SK-N-DZ (cell line): ENCODE results near the gene CHIT1.
A peak's percentile ranks its signal among the peaks of the same experiment; 100 is the strongest.

Experiments
- DNase-seq: peaks from one replicate; pipeline ENCODE4 v3.0.0-alpha.2; 2015; ENCODE audit warnings: low spot score

Gene CHIT1

DNA sequence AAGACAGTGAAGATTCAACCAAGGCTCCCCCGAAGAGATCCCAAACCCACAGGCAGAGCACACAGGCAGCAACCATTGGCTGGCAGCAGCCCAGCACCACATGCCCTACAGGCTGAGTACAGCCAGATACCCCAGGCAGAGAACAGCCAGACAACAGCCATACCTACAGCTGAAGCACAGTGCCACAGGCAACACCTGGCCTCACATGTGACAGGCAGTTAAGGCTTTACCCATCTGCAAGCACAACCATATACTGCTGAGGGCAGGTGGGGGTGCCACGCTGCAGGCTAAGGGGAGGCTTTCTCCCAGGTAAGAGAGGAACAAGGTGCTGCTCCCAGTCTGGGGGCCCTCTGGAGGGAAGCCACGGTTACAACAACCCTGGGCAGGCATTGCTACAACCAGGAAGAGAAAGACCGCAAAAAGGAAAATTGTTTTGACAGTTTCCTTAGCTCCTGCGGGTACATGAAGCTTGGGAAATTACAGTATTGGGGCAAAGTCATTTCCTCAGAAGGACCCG, 12.3 kb downstream of the CHIT1 start:
- DNase-seq: no peak

DNA sequence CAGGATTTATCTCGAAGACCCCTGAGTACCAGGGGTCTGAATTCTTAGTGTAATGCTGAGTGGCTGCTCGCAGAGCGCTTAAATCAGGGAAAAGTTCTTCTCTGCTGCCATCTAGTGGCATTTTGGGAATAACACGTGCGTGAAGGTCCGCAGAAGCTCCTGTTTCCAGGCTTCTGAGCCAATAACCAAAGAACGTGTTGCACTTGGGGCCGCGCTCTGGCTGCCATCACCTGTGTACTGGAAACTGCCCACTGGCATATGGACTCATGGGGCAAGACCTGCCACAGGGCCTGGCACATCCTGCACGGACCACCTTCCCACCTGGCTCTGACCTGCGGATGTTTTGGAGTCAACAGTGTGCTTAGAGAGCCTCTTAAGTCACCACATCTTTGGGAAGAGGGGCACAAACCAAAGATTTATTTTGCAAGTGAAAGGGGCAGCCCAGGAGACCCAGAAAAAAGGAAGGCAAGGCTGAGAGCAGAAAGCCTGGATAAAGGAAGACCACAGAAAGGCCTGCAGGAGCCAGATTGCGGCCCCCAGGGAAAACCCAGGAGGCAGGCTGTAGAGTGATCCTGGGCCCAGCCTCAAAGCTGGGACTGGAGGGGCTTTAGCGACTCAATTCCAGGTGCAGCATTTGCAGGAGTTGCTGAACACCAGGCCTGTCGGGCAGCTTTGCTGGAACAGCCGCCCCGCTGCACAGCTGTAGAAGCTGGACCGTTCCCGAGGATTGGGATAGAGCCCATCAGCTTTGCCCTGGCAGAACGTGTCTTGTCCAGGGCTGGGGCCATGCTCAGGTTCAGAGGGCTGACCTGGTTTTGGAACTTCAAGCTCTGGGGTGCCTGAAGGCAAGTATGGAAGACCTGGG, 13.0 kb downstream of the CHIT1 start:
- peak; percentile 69 for DNase-seq

DNA sequence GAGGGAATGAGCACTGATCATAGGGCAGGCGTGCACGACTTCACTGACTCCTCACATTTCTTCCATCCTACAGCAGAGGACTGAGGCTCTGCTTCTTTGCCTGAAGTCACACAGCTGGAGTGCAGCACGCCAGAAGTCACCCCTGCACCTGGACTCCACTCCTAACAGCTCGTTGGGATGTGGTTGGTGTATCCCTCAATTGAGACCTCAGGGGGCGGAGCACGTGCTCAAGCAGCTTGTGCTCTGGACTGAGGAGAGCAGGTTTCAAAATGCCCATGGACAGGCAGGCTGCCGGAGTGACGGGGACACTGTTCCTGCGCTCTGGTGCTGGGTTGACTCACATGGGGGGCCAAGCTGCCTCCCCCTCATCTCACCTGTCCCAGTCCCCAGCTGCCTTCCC, 13.9 kb downstream of the CHIT1 start:
- no peak for DNase-seq

DNA sequence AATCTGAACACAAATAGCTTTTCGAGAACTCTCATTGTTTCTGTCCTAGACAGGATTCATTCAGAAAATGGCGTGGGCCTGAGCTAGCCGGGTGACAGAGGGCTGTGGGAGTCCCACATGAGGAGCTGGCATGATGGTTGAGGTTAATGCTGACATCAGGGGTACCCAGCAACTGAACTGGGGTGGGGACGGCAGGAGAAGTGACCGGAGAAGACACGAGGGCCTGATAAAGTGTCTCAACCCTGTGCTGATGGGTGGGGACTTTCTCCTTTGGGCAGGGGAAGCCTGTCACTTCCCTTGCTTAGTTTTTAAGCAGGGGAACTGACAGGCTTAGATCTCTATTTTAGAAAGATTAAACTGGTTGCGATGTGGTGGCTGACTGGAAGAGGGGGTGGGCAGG, 14.6 kb downstream of the CHIT1 start:
- no peak for DNase-seq

DNA sequence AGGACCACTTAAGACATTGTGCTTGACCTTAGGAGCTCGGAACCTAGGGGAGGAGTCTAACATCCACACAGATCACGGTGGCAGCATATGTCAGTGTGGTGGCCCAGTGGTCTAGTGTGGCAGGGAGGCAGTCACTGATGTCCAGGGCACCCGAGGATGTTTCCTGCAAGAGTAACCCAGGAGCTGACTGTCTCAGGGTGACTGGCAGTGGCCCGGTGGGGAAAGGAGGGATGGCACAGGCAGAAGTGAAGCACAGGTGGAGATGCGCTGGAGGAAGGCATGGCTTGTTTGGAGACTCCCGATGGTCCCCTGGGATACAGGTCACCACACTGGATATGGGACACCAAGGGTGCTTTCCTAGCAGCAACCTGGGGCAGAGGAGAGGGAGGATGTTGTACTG, 16.3 kb downstream of the CHIT1 start:
- no peak for DNase-seq

DNA sequence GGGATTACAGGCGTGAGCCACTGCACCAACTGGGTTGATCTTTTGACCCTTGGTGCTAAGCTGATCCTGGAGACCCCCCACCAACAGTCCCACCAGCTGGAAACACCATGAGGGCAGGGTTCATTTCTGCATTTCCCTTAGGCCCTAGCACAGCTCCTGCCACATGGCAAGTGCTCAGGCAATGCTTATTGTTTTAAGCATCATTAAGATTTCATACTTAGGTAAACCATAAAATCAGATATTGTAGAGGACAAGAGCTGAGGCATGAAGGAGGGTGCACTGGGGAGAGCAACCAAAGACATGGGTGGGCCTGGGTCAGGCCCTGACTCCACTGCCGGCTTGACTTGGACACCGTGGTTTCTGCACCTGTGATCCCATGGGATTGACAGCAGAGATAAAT, 17.7 kb downstream of the CHIT1 start:
- DNase-seq: no peak

DNA sequence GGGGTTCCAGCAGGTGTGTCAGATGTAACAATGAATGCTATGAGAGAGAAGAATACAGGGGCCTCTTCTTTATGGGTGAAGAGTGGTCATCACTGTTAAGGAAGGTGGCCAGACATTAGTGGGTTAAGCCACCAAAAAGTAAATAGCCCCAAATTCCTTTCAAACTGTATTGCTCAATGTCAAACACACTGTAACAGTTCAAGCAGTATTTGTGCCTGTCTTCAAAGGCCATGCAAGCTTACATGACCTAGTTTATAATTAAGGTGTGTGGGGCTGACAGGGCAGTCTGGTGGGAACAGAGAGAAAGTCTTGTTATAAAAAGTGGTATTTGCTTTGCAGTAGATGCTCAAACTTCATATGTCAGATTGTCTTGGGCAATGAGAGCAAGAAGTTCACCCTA, 18.5 kb downstream of the CHIT1 start:
- DNase-seq: no peak

DNA sequence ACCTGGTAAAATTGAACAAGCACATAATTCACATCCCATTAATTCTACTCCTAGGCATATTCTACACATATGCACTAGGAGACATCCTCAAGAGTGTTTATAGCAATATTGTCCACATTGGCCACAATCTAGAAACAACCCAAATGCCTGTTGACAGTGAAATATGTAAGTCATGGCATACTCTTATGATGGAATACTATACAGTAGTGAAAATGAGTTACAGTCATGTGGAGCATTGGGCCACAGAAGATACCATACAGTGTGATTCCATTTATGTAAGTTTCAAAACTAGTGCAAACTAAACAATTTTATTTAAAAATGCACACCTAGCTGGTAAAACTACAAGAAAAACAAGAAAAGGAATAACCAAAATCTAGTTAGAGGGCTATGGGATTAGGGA, 19.1 kb downstream of the CHIT1 start:
- no peak for DNase-seq

DNA sequence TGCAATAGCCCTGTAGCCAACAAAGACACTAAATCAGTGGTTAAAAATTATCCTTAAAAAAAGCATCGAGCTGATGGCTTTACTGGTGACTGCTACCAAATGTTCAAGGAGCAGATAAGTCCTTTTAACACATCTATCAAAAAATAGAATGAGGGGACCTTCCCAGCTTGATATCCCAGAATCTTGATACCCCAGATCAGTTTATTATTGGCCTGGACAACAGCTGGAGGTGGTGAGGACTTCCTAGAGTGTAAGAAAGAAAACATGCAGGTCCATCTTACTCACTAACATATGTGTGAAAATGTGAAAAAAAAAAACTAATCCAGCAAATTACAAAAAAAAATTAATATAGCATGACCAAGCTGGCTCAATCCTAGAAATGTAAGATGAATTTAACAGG, 21.3 kb downstream of the CHIT1 start:
- no peak for DNase-seq

DNA sequence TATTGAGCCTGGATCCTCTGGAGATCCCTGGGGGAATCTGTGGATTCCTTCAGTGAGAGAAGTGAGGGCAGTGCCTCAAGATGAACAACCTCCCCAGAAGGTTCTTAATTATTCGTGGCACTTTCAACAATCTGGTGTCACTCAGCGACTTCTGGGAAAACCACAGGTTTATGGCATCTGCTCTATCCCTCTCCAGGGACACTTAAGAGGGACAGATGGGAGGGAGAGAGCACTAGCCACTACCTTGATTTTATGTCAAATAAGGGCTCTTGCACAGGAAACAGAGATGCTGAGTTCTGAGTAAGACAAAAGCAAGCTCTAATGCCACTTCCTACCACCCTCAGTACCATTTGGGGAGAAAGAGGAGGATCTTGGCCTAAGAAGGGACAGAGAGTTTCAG, 21.7 kb downstream of the CHIT1 start:
- no peak for DNase-seq

DNA sequence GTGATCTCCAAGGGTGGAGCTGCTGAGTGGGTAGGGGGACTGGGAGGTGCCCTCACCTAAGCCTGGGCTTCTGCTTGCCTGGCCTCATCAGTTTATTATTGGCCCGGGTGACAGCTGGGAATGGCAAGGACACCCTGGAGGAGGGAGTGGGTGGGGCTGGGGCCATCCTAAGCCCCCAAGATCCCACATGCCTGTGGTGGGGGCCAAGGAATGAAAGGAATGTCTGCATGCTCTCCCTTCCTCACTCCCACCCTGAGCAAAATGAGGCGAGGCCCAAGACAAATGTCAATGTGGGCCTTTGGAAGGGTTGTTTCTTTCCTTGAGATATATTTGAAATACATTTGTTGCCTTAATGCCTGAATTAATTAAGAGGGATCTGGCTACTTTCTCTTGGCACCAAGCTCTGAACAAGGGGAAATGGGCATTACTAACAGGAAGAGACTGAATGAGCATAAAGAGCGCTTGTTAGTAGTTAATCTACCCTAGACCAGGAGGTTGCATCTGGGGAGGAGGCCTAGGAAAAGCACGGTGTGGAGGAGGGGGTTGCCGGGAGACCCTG, 23.3 kb downstream of the CHIT1 start:
- no peak for DNase-seq

DNA sequence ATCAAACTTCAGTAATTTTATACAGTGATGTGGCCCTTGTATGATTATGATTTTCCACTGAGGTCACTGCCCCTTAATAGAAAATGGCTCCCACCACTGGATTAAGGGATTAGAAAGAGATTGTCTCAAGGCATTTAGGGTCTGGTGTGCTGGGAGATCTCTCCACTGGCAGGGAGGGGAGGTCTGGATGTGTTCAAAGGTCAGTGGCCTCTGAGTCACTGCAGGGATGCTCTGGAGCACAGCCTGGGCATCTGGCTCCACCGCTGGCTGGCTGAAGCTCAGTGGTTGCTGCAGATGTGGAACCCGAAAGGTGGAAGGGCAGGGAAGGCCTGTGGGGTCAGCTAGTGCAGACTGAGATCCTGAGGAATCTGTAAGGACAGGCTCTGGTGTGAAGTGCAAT, 24.7 kb downstream of the CHIT1 start:
- no peak for DNase-seq

DNA sequence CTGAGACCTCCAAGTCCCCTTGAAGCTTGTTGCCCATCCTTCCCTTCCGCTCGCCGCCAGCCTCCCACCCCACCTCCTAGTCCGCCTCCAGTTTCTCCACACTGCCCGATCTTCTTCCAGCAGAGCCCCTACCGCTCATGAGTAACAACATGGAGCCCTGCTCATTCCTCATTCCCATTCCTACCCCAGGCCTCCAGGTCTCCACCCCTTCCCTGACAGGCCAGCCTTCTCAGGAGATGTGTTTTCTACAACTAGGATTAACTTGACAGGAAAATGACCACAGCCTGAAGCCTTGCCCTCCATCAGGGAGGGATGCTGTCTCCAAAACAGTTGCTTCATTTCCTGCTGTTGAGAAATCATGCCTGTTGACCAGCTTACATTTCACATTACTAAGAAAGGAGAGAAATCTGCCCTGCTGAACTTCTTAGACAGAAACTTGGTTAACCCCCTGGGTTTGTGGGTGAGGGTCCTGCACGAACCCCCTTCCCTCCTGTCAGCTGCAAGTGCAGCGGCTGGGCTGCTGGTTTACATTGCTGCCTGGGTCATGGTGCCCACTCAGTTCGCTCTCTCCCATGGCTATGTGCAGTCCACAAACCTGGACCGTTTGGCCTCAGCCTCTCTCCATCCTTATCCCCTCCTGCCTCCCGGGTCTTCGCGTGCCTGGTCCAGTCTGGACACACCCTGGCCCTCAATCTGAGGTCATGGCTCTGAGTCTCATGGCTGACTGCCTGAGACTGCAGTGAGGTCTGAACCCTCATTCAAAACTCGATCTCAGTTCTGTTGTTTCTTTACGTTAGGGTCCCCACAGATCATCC, 26.8 kb downstream of the CHIT1 start:
- no peak for DNase-seq

DNA sequence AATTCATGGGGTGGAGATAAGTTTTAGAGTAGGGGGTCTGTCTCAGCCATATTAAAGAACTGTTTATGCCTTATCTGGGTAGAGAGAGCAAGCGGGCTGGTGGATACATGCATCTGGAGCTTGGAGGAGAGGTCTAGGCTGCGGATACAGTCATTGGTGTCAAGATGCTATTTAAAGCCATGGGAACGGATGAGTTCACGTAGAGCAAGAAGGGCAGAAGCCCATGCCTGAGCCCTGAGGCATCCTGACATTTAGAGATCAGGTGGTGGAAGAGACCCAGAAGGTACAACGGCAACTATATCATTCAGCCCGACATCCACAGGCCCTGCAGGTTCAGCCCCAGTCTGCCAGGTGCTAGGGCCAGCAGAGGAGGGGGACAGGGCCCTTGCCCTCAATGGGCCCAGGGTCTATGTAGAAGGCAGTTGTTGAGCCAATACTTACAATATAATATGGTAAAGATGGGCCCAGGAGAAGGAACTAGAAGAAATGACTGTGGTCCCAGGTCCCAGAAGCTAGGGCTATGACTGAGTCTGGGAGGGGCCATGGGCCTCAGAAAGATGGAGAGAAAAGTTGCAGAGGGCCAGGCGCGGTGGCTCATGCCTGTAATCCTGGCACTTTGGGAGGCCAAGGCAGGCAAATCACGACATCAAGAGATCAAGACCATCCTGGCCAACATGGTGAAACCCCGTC, 27.8 kb downstream of the CHIT1 start:
- no peak for DNase-seq

DNA sequence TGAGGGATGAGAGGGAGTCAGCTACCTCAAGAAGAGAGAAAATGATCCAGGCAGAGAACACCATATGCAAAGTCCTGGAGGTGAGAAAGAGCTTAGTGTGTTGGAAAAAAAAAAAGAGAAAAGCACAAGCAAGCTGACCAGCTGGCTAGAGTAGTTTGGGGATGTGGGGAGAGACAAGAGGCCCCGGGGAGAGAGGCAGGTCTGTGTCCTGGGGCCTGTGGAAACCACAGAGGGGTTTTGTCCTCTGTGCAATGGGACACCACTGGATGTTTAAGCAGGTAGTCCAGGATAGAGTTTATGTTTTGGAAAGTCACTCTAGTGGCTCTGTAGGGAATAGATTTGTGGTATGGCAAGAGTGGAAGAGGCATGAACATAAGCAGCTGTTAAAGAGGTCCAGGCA, 28.6 kb downstream of the CHIT1 start:
- no peak for DNase-seq

DNA sequence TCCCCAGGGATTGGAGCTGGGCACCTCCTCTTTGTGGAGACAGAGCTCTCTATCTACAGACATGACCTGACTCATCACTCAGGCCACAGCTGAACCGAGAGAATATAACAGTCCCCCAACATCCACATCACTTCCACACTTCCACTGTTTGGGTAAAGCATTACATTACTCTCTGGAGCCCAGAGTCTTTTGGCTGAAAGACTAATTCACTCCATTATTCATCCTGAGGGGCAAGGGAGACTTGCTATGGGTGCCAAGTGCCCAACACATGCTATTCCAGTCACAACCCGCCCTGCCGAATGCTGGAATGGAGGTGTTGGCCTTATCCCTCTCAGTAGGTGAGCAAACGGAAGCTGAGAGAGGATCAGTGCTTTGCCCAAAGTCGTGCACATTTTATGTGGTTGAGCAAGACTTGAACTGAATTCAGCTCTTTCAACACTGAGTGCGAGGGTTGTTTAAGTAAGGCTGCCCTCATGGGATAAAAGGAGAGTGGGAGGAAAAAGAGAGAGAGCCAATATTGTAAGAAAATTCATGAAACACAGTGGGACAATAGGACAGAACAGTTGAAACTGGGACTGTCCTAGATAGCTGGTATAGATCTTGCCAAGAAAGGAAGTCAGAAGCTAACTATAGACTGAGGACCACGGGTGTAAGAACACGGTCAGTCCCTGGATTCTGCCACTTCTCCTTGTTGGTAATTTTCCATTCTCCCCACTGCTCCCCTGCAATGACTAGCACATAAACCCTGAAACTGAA, 29.5 kb downstream of the CHIT1 start:
- no peak for DNase-seq

DNA sequence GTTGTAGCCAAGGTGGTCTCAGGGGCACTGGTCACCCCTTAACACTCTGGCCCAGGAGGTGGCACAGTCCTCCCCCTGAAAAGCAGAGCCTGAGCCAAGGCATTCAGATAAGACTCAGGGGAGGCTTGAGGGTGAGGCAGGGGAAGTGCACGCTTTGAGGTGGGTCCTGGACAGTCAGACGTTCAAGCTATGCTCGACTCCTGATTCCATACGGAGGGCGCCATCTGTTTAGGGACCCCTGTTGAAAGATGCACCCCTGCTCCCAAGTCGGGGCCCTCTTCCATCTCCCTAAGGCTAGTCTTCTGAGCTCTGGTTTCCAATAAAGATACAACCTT, 30.0 kb downstream of the CHIT1 start:
- DNase-seq: no peak

DNA sequence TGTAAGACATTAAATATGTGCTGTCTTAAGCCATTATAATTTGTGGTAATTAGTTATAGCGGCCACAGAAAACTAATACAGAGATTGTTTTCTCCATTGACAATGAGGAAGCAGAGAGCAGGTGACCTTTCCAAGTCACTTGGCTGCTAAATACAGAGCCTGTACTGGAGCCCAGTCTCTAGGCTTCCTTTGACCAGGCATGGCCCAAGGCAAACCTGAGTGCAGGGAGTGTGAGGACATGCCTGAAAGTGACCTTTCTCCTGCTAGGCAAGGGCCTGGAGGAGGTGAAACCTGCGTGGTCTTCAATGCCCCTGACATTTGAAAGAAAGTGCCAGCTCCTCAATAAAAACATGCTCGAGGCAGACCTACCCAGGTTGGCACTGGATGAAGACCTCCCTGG, 30.5 kb downstream of the CHIT1 start:
- DNase-seq: no peak

DNA sequence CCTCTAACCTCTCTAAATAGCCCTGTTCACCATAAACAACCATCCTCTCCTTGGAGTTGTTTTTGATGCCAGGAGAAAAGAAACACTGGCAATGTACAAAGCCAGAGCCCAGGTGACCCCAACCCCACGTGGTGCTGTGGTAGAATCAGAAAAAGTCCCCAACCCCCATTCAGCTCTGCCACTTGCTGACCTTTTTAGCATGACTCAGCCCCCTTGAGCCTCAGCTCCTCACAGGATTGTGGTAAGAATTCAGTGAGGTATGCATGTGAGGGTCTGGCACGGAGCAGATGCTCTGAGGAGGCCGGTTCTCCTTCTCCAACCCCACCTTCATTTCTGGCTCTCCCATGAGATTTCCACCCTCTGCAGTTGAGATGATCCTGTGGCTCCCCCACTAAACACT, 31.8 kb downstream of the CHIT1 start:
- no peak for DNase-seq

DNA sequence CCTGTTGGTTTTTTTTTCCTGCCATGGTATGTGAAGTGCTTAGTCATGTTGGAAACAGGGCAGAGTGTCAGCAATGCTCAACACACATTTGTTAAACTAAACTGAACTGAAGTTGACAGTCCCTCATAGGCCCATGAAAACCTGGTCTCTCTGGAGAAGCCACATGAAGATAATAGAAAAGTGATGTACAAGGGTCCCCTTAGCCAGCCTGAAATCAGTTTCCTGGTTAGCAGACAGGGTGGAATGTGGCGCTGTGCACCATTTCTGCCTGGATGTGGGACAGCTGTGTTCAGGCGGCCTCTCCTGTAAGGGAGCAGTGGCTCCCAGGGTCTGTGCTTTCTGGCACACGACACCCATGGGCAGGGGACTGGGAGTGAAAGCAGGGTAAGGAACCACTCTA, 33.1 kb downstream of the CHIT1 start:
- no peak for DNase-seq

DNA sequence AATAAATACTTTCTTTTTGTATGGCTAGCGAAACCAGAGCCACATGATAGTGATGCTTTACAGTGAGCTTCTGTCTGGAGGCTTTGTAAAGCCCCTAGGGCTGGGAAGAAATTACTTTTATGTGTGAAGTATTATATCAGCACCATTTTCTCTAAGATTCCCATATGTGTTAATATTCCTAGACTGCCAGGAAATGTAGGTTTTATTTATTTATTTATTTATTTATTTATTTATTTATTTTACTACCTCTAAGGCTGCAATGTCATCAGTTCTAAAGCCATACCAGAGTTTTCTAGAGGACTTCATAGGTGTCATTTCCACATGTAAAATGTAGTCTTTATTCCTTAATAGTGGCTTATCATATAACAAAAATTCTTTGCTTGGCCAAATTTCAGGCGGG, 38.5 kb downstream of the CHIT1 start:
- DNase-seq: no peak
